ENCODE measurements around the gene MCTP1. TPM values are rescaled to one million over a fixed set of nuclear protein-coding genes. Genes with fewer than 3 reads are reported as not detected.

MCTP1 gene
- total RNA-seq, 1 donor from 2014 or later = 3.7 TPM

GRCh38 chr5:94674490-94675382 is 610.2 kb downstream of the MCTP1 start:
- no peaks in the 10 kb centered on the region for H3K27me3 ChIP-seq
- no peak for TF ChIP-seq EZH2 (IDR thresholded peaks at IDR 0.05)
- no peak for TF ChIP-seq CTCF (IDR thresholded peaks at IDR 0.05)
- TF ChIP-seq EZH2phosphoT487 (IDR thresholded peaks at IDR 0.05) = no peak
- Mint-ChIP-seq H3K27ac (no peak overlapping the region), H3K4me1 (no peaks in the 10 kb centered on the region), H3K9me3 (no peaks in the 10 kb centered on the region), H3K27me3 (ENCODE audit: insufficient read depth, low read depth) (no peaks in the 10 kb centered on the region), H3K36me3 (peaks cover 6% of the 10 kb centered on the region), H3K4me3 (no peak overlapping the region)
- H3K36me3 ChIP-seq = peaks cover 20% of the 10 kb centered on the region
- H3K9me3 ChIP-seq (ENCODE audit: low read depth) = no peaks in the 10 kb centered on the region
- H3K4me3 ChIP-seq = no peak overlapping the region
- H3K79me2 ChIP-seq (ENCODE audit: low read depth) = no peaks in the 10 kb centered on the region
- H3F3A ChIP-seq (ENCODE audit: low read depth) = no peaks in the 10 kb centered on the region
- no peak overlapping the region for H3K4me2 ChIP-seq
- no peak overlapping the region for H3K9ac ChIP-seq
- DNase-seq (ENCODE audit: low spot score) = no peak
- no peak overlapping the region for H2AFZ ChIP-seq (replicated peaks)
- no peaks in the 10 kb centered on the region for H4K20me1 ChIP-seq (ENCODE audit: low read depth)
- no peak overlapping the region for H3K27ac ChIP-seq
- H3K4me1 ChIP-seq = no peaks in the 10 kb centered on the region

GRCh38 chr5:94672746-94673145 is 612.1 kb downstream of the MCTP1 start:
- Mint-ChIP-seq H3K27ac (no peak overlapping the region), H3K27me3 (ENCODE audit: insufficient read depth, low read depth) (no peaks in the 10 kb centered on the region), H3K9me3 (no peaks in the 10 kb centered on the region), H3K4me1 (no peaks in the 10 kb centered on the region), H3K4me3 (no peak overlapping the region), H3K36me3 (peaks cover 5% of the 10 kb centered on the region)
- Histone ChIP-seq H3K27me3 (no peaks in the 10 kb centered on the region), H3K4me3 (no peak overlapping the region), H3K4me2 (no peak overlapping the region), H3F3A (ENCODE audit: low read depth) (no peaks in the 10 kb centered on the region), H3K9me3 (ENCODE audit: low read depth) (no peaks in the 10 kb centered on the region), H3K27ac (no peak overlapping the region), H3K9ac (no peak overlapping the region), H2AFZ (replicated peaks) (no peak overlapping the region), H4K20me1 (ENCODE audit: low read depth) (no peaks in the 10 kb centered on the region), H3K4me1 (no peaks in the 10 kb centered on the region), H3K36me3 (peaks cover 20% of the 10 kb centered on the region), H3K79me2 (ENCODE audit: low read depth) (no peaks in the 10 kb centered on the region)
- TF ChIP-seq CTCF (IDR thresholded peaks at IDR 0.05) = no peak
- no peak for TF ChIP-seq EZH2phosphoT487 (IDR thresholded peaks at IDR 0.05)
- no peak for TF ChIP-seq EZH2 (IDR thresholded peaks at IDR 0.05)
- no peak for DNase-seq (ENCODE audit: low spot score)

DNA sequence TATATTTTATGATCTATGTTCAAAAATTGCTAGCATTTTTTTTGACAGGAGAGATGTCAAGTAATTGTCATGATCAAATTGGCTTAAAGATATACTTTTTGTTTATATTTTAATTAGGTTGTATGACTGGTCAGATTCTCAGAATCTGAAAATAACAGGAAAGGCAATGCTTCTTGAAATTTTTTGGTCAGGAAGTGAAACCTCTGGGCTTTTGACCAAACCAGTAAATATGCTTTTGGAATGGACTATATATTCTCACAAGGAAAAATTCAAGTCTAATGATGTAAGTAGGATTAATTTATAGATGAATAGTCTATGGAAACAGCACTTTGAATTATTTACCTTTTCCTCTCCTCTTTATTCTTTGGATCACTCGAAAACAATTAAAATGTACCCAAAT is 614.2 kb downstream of the MCTP1 start:
- no peaks in the 10 kb centered on the region for H3K4me1 Mint-ChIP-seq
- H3K4me3 Mint-ChIP-seq = no peak overlapping the region
- no peaks in the 10 kb centered on the region for H3K79me2 ChIP-seq (ENCODE audit: low read depth)
- H3K27me3 ChIP-seq = no peaks in the 10 kb centered on the region
- H3K4me2 ChIP-seq = no peak overlapping the region
- H3K27ac ChIP-seq = no peak overlapping the region
- DNase-seq (ENCODE audit: low spot score) = no peak
- no peaks in the 10 kb centered on the region for H3K9me3 Mint-ChIP-seq
- H2AFZ ChIP-seq (replicated peaks) = no peak overlapping the region
- H3K36me3 Mint-ChIP-seq = peaks cover 10% of the 10 kb centered on the region
- no peaks in the 10 kb centered on the region for H3K4me1 ChIP-seq
- H4K20me1 ChIP-seq (ENCODE audit: low read depth) = no peaks in the 10 kb centered on the region
- H3K9ac ChIP-seq = no peak overlapping the region
- TF ChIP-seq CTCF (IDR thresholded peaks at IDR 0.05) (no peak), EZH2phosphoT487 (IDR thresholded peaks at IDR 0.05) (no peak), EZH2 (IDR thresholded peaks at IDR 0.05) (no peak)
- H3K27ac Mint-ChIP-seq = no peak overlapping the region
- H3K36me3 ChIP-seq = peaks cover 15% of the 10 kb centered on the region
- no peak overlapping the region for H3K4me3 ChIP-seq
- H3F3A ChIP-seq (ENCODE audit: low read depth) = no peaks in the 10 kb centered on the region
- no peaks in the 10 kb centered on the region for H3K27me3 Mint-ChIP-seq (ENCODE audit: insufficient read depth, low read depth)
- H3K9me3 ChIP-seq (ENCODE audit: low read depth) = no peaks in the 10 kb centered on the region

Measured in neural progenitor cell (in vitro differentiated cells).